Activated T-helper 1 cell treated with anti-CD3 and anti-CD28 coated beads, Interleukin-12 subunit alpha, Interleukin-12 subunit beta, Interleukin-2, Interleukin-4 antibody, amounts not matched to agents 30 ng/mL and 10 ng/mL and 1 ng/mL, durations not matched to agents 14 hours and 24 hours and 36 hours (primary cell): Measurements from ENCODE around the gene PPP2R3C. TPM values are rescaled to one million over a fixed set of nuclear protein-coding genes. Genes with fewer than 3 reads are reported as not detected.
A peak's percentile ranks its signal among the peaks of the same experiment; 100 is the strongest.
"Not testable (repeated sequence)": the region's sequence is repeated elsewhere in the genome, so short reads cannot be mapped to it uniquely, and the experiment has no call there.

Experiments
- DNase-seq: peaks from one replicate; pipeline ENCODE4 v3.0.0; 2021; ENCODE audit warnings: low spot score
- H3K27ac Mint-ChIP-seq: one replicate; pipeline ENCODE4 v1.8.0; 2021; ENCODE audit warnings: mild to moderate bottlenecking, mixed read lengths
- H3K27me3 Mint-ChIP-seq: one replicate; pipeline ENCODE4 v1.8.0; 2022; ENCODE audit warnings: mild to moderate bottlenecking, moderate library complexity, mixed read lengths; ENCODE audit not compliant: insufficient read depth
- H3K36me3 Mint-ChIP-seq: one replicate; pipeline ENCODE4 v1.8.0; 2021; ENCODE audit warnings: low read depth, mixed read lengths
- H3K4me1 Mint-ChIP-seq: one replicate; pipeline ENCODE4 v1.8.0; 2021; ENCODE audit warnings: low read depth, mixed read lengths
- H3K4me3 Mint-ChIP-seq: one replicate; pipeline ENCODE4 v1.8.0; 2021; ENCODE audit warnings: mild to moderate bottlenecking, moderate library complexity, mixed read lengths
- H3K9me3 Mint-ChIP-seq: one replicate; pipeline ENCODE4 v1.8.0; 2021; ENCODE audit warnings: mixed read lengths
- intact Hi-C: fragments of 100-400 bp; cut with micrococcal nuclease; formaldehyde crosslinking; loops from one replicate; pipeline ENCODE4 v1.15.1; 2024
- total RNA-seq: library from RNA; stranded (reverse); gene quantifications from 2 replicates; pipeline ENCODE4 v1.2.3, GENCODE V29; 2022

The PPP2R3C gene
- total RNA-seq, 1 donor from 2014 or later = 52.4 TPM

DNA sequence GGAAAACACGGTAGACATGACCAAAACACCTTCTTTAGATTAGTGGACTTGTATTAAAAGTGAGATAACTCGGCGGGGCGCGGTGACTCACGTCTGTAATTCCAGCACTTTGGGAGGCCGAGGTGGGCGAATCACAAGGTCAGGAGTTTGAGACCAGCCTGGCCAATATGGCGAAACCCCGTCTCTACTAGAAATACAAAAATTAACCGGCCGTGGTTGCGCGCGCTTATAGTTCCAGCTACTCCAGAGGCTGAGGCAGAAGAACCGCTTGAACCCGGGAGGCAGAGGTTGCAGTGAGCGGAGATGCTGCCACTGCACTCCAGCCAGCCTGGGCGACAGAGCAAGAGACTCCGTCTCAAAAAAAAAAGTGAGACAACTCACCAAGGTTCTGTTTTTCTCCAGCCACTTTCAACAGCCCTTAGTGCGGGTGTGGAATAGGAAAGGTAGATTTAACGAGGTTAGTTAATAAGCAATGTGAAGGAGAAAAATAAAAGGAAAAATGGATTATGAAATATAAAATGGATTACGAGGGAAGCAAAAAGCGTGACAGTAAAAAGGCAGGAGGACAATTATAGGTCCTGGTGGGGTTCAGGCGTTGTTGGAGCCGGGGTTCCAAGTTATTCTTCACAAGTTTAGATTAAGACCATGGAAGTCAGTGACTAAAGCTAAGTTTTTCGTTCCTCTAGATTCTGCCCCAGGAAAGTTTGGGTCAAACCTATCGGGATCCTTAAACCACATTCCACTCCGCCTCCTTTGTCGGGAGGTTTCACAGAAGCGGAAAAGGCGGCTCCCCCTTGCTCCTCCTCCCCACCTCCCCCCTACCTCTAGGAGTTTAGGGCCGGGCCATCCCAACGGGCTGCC lies 534 bp downstream of the PPP2R3C start:
- H3K4me1 Mint-ChIP-seq = peaks cover 62% of the 10 kb centered on the region
- intact Hi-C loops = loop anchor here (5.0 to 10.0 kb wide), 3 partner anchors 411 to 1204 kb away; partner anchors contain the start of genes INSM2, MBIP and RALGAPA1
- H3K36me3 Mint-ChIP-seq = peaks cover 37% of the 10 kb centered on the region

DNA sequence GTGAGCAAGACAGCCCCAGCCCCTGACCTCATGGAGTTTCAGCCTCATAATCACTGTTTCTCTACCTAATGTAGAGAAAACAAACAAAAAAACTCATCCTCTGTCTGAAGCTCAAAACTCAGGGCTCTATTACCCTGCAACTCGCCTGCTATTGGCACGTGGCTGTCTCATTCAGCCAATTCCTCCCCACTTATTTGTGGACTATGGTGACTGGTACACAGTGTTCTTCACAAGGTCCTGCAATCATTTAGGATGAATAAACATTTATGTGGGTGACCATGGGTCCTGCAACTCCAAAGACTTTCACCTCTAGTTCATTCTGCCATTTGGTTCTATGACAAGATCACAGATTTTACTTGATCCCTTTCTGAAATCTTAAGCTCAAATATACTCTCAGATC lies 4.7 kb downstream of the PPP2R3C start:
- Mint-ChIP-seq H3K27ac (no peak overlapping the region), H3K4me1 (peaks cover 36% of the 10 kb centered on the region), H3K27me3 (no peaks in the 10 kb centered on the region), H3K9me3 (no peaks in the 10 kb centered on the region), H3K36me3 (peaks cover 41% of the 10 kb centered on the region), H3K4me3 (no peak overlapping the region)
- no peak for DNase-seq
- intact Hi-C loops = no loop called here

More for the DNA sequence above, 534 bp downstream of the PPP2R3C start:
- no peak for DNase-seq
- H3K27me3 Mint-ChIP-seq = no peaks in the 10 kb centered on the region
- H3K27ac Mint-ChIP-seq = peak overlapping the region; percentile 100
- peak overlapping the region; percentile 97 for H3K4me3 Mint-ChIP-seq
- H3K9me3 Mint-ChIP-seq = no peaks in the 10 kb centered on the region

DNA sequence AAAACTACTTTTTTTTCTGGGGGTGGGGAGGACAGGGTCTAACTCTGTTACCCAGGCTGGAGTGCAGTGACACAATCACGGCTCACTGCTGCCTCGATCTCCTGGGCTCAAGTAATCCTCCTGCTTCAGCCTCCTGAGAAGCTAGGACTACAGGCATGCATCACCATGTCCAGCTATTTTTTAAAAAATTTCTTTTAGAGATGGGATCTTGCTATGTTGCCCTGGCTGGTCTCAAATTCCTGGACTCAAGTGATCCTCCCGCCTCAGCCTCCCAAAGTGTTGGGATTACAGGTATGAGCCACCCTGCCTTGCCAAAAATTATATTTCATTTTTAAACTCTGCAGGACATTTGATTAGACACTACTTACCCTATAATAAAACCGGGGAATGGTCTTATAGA lies 5.5 kb downstream of the PPP2R3C start:
- Mint-ChIP-seq H3K4me3 (no peak overlapping the region), H3K36me3 (peaks cover 49% of the 10 kb centered on the region), H3K27me3 (no peaks in the 10 kb centered on the region)

DNA sequence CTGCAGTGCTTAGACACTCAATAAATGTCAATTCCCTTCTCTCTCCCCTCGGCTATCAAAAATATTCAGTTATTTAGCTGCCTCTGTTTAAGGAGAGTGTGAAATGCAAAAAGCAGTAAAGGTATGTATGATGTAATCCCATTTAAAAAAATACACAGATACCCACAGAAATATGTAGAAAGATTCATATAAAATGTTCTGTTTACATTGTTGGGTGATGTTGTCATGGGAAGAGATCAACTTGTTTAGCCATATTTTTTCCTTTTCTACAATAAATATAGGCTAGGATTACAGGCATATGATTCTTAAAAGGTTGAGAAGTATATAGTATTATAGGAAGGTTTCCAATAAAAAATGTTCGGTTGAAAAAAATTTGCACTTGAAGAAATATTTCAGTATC lies 7.8 kb downstream of the PPP2R3C start:
- intact Hi-C loops = no loop called here
- Mint-ChIP-seq H3K36me3 (peaks cover 58% of the 10 kb centered on the region), H3K4me3 (no peak overlapping the region), H3K9me3 (no peaks in the 10 kb centered on the region), H3K27ac (no peak overlapping the region), H3K4me1 (peaks cover 23% of the 10 kb centered on the region), H3K27me3 (no peaks in the 10 kb centered on the region)
- DNase-seq = no peak

More for the DNA sequence above, 5.5 kb downstream of the PPP2R3C start:
- no peak overlapping the region for H3K27ac Mint-ChIP-seq
- intact Hi-C loops = no loop called here
- no peak for DNase-seq
- no peaks in the 10 kb centered on the region for H3K9me3 Mint-ChIP-seq
- H3K4me1 Mint-ChIP-seq = peaks cover 36% of the 10 kb centered on the region

DNA sequence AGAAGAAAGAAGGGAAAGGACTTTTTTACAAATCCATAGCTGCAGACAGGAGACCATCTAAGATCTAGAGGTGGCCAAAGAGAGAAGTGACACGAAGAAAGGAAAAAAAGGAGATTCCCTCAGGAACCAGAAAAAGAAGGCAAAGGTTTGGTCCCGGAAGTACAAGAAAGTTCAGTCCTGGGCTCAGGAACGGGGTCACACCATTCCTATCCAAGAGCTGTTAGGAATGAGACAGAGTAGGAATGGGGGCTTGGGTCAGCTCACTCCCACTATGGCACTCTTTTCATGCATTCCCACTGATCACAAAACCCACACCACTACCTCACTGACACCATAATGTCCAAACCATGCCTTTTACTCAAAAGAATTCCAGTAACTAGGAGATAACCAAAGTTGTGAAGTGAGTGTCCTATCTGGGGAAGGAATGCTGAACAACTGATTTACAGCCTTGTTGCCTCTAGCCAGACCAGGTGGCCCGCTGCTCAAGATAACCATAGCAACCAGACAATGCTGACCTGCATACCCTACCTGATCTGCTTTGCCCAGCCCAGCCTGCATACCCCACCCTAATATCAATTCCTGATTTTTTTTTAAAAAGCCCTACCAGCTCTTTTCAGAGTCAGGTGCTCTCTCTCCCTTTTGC lies 8.4 kb downstream of the PPP2R3C start:
- no peak for DNase-seq
- Mint-ChIP-seq H3K27ac (peak overlapping the region; percentile 13), H3K9me3 (no peaks in the 10 kb centered on the region), H3K27me3 (no peaks in the 10 kb centered on the region), H3K4me3 (no peak overlapping the region), H3K36me3 (peaks cover 58% of the 10 kb centered on the region), H3K4me1 (peaks cover 21% of the 10 kb centered on the region)
- intact Hi-C loops = no loop called here

DNA sequence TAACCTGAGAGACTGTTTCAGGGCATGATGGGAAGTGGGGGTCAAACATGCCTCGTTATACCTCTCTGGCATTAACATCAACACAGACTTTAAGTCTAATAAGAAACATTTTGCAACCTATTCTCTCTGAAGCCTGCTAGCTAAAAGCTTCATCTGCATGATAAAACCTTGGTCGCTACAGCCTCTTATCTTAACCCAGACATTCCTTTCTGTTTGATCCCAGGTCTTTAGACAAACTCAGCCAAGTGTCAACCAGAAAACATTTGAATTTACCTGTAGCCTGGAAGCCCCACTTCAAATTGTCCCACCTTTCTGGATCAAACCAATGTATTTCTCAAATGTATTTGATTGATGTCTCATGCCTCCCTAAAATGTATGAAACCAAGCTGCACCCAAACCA lies 9.1 kb downstream of the PPP2R3C start:
- peaks cover 14% of the 10 kb centered on the region for H3K4me1 Mint-ChIP-seq
- no peak overlapping the region for H3K4me3 Mint-ChIP-seq
- intact Hi-C loops = no loop called here
- no peak overlapping the region for H3K27ac Mint-ChIP-seq
- H3K9me3 Mint-ChIP-seq = no peaks in the 10 kb centered on the region
- no peaks in the 10 kb centered on the region for H3K27me3 Mint-ChIP-seq
- DNase-seq = no peak
- H3K36me3 Mint-ChIP-seq = peaks cover 55% of the 10 kb centered on the region

DNA sequence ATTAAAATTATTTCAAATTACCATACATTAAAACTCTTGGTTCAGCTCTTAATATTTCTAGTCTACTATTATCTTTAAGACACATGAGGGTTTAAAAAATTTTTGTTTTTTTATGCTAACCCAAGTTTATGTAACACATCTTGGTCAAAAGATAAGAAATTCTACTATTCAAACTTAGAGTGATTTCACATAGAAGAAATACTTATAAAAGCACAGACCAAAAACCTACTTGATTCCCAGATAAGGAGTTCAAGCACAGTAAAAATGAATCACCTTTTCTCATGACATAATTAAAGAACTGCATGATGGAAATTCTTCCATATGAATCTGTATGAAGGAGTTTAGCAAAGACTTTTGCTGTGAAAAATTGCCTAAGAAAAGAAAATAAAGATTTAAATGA lies 13.9 kb downstream of the PPP2R3C start:
- intact Hi-C loops = no loop called here
- H3K4me3 Mint-ChIP-seq = no peak overlapping the region
- H3K27ac Mint-ChIP-seq = no peak overlapping the region
- peaks cover 5% of the 10 kb centered on the region for H3K4me1 Mint-ChIP-seq
- peaks cover 43% of the 10 kb centered on the region for H3K36me3 Mint-ChIP-seq
- no peak for DNase-seq
- H3K27me3 Mint-ChIP-seq = no peaks in the 10 kb centered on the region
- no peaks in the 10 kb centered on the region for H3K9me3 Mint-ChIP-seq

DNA sequence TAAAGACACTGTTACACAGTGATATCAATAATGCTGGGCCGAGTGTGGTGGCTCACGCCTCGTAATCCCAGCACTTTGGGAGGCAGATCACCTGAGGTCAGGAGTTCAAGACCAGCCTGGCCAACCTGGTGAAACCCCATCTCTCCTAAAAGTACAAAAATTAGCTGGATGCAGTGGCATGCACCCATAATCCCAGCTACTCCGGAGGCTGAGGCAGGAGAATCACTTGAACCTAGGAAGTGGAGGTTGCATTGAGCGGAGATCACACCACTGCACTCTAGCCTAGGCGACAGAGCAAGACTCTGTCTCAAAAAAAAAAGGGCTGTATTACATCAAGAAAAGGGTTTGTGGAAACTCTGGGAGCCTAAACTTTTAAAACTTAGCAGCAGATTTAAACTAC lies 27.1 kb downstream of the PPP2R3C start:
- DNase-seq, H3K9me3 Mint-ChIP-seq, intact Hi-C loops, H3K4me3 Mint-ChIP-seq, H3K4me1 Mint-ChIP-seq, H3K27ac Mint-ChIP-seq, H3K27me3 Mint-ChIP-seq: not testable (repeated sequence)
- peaks cover 20% of the 10 kb centered on the region for H3K36me3 Mint-ChIP-seq

DNA sequence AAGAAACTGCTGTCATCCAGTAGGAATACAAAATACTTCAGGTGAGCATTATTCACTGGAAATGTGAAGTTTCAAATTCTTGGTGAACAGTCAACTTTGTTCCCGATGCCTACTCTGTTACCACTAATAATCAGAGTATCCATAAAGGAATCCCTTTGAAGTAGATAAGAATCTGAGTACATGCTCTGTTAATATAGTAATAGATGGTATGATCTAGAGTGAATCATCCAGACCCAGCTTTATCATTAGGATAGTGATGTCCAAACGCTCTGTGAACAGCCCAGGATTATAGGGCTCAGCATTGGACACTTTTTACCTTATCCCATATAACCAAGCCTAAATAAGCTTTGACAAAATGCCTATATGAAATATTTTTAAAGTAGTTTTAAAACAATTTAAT lies 33.3 kb downstream of the PPP2R3C start:
- Mint-ChIP-seq H3K27me3 (no peaks in the 10 kb centered on the region), H3K4me3 (no peak overlapping the region), H3K4me1 (no peaks in the 10 kb centered on the region), H3K36me3 (peaks cover 28% of the 10 kb centered on the region), H3K27ac (no peak overlapping the region), H3K9me3 (no peaks in the 10 kb centered on the region)
- intact Hi-C loops = no loop called here
- no peak for DNase-seq

DNA sequence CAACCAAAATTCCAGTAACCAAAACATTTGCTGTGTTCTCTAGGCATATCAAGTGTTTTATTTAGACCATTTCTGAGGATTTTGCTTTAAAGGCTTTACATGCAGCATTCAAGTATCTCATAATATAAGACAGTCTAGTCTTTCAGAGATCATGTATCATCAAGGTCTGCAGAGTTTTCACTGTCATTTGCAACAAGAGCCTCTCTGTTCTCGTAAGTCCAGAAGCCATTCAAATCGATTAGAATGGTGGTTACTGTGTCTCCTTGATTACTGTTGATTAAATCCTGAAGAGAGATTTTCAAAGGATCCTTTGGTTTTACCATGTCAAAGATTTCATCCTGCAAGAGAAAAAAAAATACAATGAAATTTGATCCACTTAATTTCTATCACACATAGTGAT lies 36.3 kb downstream of the PPP2R3C start:
- H3K36me3 Mint-ChIP-seq = peaks cover 32% of the 10 kb centered on the region
- H3K9me3 Mint-ChIP-seq = no peaks in the 10 kb centered on the region
- H3K4me1 Mint-ChIP-seq = no peaks in the 10 kb centered on the region
- intact Hi-C loops = no loop called here
- no peak overlapping the region for H3K4me3 Mint-ChIP-seq
- H3K27me3 Mint-ChIP-seq = no peaks in the 10 kb centered on the region
- DNase-seq = no peak
- H3K27ac Mint-ChIP-seq = no peak overlapping the region

DNA sequence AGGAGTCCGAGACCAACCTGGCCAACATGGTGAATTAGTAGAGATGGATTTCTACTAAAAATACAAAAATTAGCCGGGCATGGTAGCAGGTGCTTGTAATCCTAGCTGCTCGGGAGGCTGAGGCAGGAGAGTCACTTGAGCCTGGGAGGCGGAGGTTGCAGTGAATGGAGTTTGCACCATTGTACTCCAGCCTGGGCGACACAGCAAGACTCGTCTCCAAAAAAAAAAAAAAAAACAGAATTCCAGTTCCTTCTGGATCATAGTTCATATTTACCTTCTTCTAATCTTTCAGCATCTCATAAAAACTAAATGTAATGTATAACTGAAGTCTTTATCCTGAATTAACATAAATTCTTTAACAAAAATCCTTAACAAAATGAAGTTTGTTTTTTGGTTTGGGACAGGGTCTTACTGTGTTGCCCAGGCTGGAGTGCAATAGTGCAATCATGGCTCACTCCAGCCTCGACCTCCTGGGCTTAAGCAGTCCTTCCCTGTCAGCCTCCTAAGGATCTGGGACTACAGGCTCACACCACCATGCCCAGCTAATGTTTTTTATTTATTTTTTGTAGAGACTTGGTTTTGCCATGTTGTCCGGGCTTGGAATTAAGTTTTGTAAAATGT lies 38.1 kb downstream of the PPP2R3C start:
- no peaks in the 10 kb centered on the region for H3K27me3 Mint-ChIP-seq
- H3K36me3 Mint-ChIP-seq = peaks cover 34% of the 10 kb centered on the region
- H3K4me3 Mint-ChIP-seq = no peak overlapping the region
- intact Hi-C loops = no loop called here
- no peaks in the 10 kb centered on the region for H3K4me1 Mint-ChIP-seq
- no peak for DNase-seq
- no peaks in the 10 kb centered on the region for H3K9me3 Mint-ChIP-seq
- H3K27ac Mint-ChIP-seq = peak overlapping the region; percentile 36

DNA sequence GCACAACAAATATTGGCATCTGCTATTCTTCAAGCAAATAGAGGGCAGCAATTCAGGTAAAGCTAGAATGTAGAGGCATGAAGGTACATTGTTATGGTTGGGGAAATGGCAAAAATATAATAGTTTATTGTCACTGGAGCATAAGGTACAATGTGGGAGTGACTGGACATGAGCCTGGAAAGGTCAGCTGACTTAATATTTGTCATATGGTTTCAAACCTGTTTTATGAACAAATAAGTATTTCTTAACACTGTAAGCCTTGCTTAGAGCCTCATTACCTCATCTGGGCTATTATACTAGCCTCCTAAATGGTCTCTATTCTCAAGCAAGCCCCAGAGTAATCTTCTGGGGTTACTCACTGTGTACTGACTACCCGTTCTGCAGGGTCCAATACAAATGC lies 42.0 kb downstream of the PPP2R3C start:
- H3K4me1 Mint-ChIP-seq = no peaks in the 10 kb centered on the region
- DNase-seq = no peak
- H3K9me3 Mint-ChIP-seq = no peaks in the 10 kb centered on the region
- intact Hi-C loops = no loop called here
- no peak overlapping the region for H3K27ac Mint-ChIP-seq
- H3K4me3 Mint-ChIP-seq = no peak overlapping the region
- peaks cover 26% of the 10 kb centered on the region for H3K36me3 Mint-ChIP-seq
- no peaks in the 10 kb centered on the region for H3K27me3 Mint-ChIP-seq

DNA sequence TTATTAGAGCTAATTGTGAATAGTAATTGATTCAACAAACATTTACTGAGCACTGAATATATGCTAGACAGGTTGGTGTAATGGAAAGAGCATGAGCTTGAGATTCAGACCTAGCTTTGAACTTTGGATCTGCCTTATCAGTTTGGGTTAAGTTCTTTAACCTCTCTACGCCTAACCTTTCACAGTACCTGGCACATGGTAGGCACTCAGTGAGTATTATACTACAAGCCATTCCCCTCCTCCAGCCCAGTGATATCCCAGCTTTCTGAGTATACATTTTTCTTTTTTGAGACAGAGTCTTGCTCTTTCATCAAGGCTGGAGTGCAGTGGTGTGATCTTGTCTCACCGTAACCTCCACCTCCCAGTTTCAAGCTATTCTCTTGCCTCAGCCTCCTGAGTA lies 43.7 kb downstream of the PPP2R3C start:
- intact Hi-C loops = no loop called here
- Mint-ChIP-seq H3K4me1 (no peaks in the 10 kb centered on the region), H3K4me3 (no peak overlapping the region), H3K36me3 (peaks cover 22% of the 10 kb centered on the region), H3K27me3 (no peaks in the 10 kb centered on the region), H3K9me3 (no peaks in the 10 kb centered on the region), H3K27ac (no peak overlapping the region)
- DNase-seq = no peak
